Measurements from ENCODE around the gene SCN3A. TPM values are rescaled to one million over a fixed set of nuclear protein-coding genes. Genes with fewer than 3 reads are reported as not detected.

Gene SCN3A
- total and polyA plus RNA-seq, 2 of the 13 experiments (the other 11 are each of a cell fraction or from before 2014, with no cell fraction given), result not detected

DNA sequence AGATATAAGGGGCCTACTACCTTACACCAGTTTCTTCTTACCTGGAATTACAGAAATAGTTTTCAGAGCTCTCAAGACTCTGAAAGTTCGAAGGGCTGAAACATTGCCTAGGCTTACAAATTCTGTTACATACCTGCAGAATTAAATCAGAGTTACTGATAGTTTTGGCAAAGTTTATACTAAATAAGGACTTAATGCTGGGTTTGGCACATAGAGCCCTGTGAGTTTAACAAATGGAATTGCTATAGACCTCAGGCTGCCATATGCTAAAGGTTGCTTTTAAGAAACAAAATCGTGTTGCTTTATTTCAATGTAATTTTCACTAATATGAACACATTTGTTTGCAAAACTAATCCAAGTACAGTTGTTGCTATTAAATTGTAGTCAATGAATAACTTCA lies 40.1 kb downstream of the SCN3A start:
- DNase-seq (ENCODE audit: low spot score) (no peak), ATAC-seq (no peak), FAIRE-seq (no peak)
- ChIA-PET POLR2A (no interaction called here), CTCF (ENCODE audit: low intra/inter-chr PET ratio, low total read pairs) (no interaction called here)
- H3K9me3 ChIP-seq (ENCODE audit: low read length), result no peaks in the 10 kb centered on the region
- H3K4me3 ChIP-seq (replicated peaks in 1 of 3; ENCODE audit: insufficient read depth in 1 of 3, low read depth in 2 of 3, low read length in 3 of 3), result no peak overlapping the region
- in situ Hi-C loops (cut with HindIII; ENCODE audit: extremely low pct_ligation_motif_present, low pct_unique_long_range_greater_than_20kb) (no loop called here), intact Hi-C loops (cut with micrococcal nuclease; ENCODE audit: unreplicated experiment) (no loop called here)
- no peaks in the 10 kb centered on the region for H3K4me1 ChIP-seq (ENCODE audit: insufficient read depth, low read length)
- no peak overlapping the region for H3K9ac ChIP-seq (ENCODE audit: insufficient read depth, low read depth, low read length)
- no peaks in the 10 kb centered on the region for H3K36me3 ChIP-seq (replicated peaks in 1 of 2; ENCODE audit: control insufficient read depth in 1 of 2, insufficient read depth in 2 of 2, low read length in 2 of 2)
- H3K79me2 ChIP-seq (ENCODE audit: insufficient read depth, low read length), result no peaks in the 10 kb centered on the region
- H3K27ac ChIP-seq (ENCODE audit: extremely low read length, insufficient read depth, low read length), result no peak overlapping the region
- 0% methylated on average over 2 of the region's 2 CpGs for WGBS (ENCODE audit: low lambda C conversion rate)
- no peaks in the 10 kb centered on the region for H4K20me1 ChIP-seq (ENCODE audit: insufficient read depth, low read length)
- no peak overlapping the region for H2AFZ ChIP-seq (ENCODE audit: low read length)
- BruUV-seq (replicated peaks), result no TSS peak
- H3K27me3 ChIP-seq (ENCODE audit: control insufficient read depth in 1 of 2, insufficient read depth in 2 of 2, low read length in 2 of 2), result 0 out of 5 replicates have a peak, but pooled peaks cover 0 to 4% of the 10 kb centered on the region in 2 experiments
- H3K4me2 ChIP-seq (ENCODE audit: low read depth, low read length), result no peak overlapping the region
- TF ChIP-seq, protein P1, sequence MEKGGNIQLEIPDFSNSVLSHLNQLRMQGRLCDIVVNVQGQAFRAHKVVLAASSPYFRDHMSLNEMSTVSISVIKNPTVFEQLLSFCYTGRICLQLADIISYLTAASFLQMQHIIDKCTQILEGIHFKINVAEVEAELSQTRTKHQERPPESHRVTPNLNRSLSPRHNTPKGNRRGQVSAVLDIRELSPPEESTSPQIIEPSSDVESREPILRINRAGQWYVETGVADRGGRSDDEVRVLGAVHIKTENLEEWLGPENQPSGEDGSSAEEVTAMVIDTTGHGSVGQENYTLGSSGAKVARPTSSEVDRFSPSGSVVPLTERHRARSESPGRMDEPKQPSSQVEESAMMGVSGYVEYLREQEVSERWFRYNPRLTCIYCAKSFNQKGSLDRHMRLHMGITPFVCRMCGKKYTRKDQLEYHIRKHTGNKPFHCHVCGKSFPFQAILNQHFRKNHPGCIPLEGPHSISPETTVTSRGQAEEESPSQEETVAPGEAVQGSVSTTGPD (CRISPR knock-in tag; IDR thresholded peaks at IDR 0.05), result no peak
- no peak for TF ChIP-seq CSRNP2 (CRISPR knock-in tag; conservative IDR thresholded peaks at IDR 0.05; ENCODE audit: low read depth)
- no peak for TF ChIP-seq SRSF9 (IDR thresholded peaks at IDR 0.05; ENCODE audit: borderline replicate concordance, insufficient read depth, low read depth, low read length, poor library complexity, severe bottlenecking)
- no peak for TF ChIP-seq ZNF331 (CRISPR knock-in tag; IDR thresholded peaks at IDR 0.05)
- TF ChIP-seq ZSCAN9 (CRISPR knock-in tag; IDR thresholded peaks at IDR 0.05; ENCODE audit: borderline replicate concordance), result no peak
- TF ChIP-seq, protein P2, sequence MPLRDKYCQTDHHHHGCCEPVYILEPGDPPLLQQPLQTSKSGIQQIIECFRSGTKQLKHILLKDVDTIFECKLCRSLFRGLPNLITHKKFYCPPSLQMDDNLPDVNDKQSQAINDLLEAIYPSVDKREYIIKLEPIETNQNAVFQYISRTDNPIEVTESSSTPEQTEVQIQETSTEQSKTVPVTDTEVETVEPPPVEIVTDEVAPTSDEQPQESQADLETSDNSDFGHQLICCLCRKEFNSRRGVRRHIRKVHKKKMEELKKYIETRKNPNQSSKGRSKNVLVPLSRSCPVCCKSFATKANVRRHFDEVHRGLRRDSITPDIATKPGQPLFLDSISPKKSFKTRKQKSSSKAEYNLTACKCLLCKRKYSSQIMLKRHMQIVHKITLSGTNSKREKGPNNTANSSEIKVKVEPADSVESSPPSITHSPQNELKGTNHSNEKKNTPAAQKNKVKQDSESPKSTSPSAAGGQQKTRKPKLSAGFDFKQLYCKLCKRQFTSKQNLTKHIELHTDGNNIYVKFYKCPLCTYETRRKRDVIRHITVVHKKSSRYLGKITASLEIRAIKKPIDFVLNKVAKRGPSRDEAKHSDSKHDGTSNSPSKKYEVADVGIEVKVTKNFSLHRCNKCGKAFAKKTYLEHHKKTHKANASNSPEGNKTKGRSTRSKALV (CRISPR knock-in tag; IDR thresholded peaks at IDR 0.05), result no peak
- no peak for TF ChIP-seq ZNF383 (CRISPR knock-in tag; IDR thresholded peaks at IDR 0.05; ENCODE audit: borderline replicate concordance)
- no peak for TF ChIP-seq CENPT (CRISPR knock-in tag; IDR thresholded peaks at IDR 0.05; ENCODE audit: low read depth)
- TF ChIP-seq TCF12 (IDR thresholded peaks at IDR 0.05), result no peak
- no peak for TF ChIP-seq TCF12 (CRISPR knock-in tag; IDR thresholded peaks at IDR 0.05)
- no peak for TF ChIP-seq NCOA5 (CRISPR knock-in tag; IDR thresholded peaks at IDR 0.05)

Data from HepG2 (cell line).